Stimulated activated CD8-positive, alpha-beta memory T cell treated with anti-CD3 and anti-CD28 coated beads, Interleukin-7, amount 100 ng/mL, for 4 hours (primary cell): ENCODE results near the gene KRTAP27-1.

Source experiments
- DNase-seq, 2 donors: peaks; one replicate each; pipeline ENCODE4 v3.0.0-alpha.2; 2020; ENCODE audit warnings: low read depth in 2 of 2

Gene KRTAP27-1

GRCh38 chr21:30337276-30337744 is at the start of gene KRTAP27-1:
TSS of gene KRTAP27-1 (minus strand) at chr21:30337694. CDS start at chr21:30337668, 26 bp downstream.
- no peak for DNase-seq

GRCh38 chr21:30382201-30382600 is 44.7 kb upstream of the KRTAP27-1 start:
- DNase-seq = no peak

GRCh38 chr21:30372139-30372770 is 34.8 kb upstream of the KRTAP27-1 start, which contains the start of gene KRTAP13-2:
TSS of gene KRTAP13-2 (minus strand) at chr21:30372271. CDS start at chr21:30372213, 58 bp downstream.
- no peak for DNase-seq

GRCh38 chr21:30355906-30356305 is 18.4 kb upstream of the KRTAP27-1 start:
- no peak for DNase-seq

- DNase-seq = no peak
These were observed 17.0 kb upstream of the KRTAP27-1 start for GRCh38 chr21:30354308-30355005.

- DNase-seq = no peak
These were observed 14.0 kb upstream of the KRTAP27-1 start for GRCh38 chr21:30351534-30351933.

GRCh38 chr21:30349572-30349971 is 12.1 kb upstream of the KRTAP27-1 start:
- no peak for DNase-seq

- no peak for DNase-seq
These were observed 11.0 kb upstream of the KRTAP27-1 start, which contains the start of gene KRTAP23-1 for GRCh38 chr21:30348506-30348905. TSS of gene KRTAP23-1 (minus strand) at chr21:30348606. CDS start at chr21:30348606, 0 bp downstream.

GRCh38 chr21:30345014-30345413 is 7.5 kb upstream of the KRTAP27-1 start:
- DNase-seq = no peak

GRCh38 chr21:30340714-30341573 is 3.5 kb upstream of the KRTAP27-1 start:
- no peak for DNase-seq

GRCh38 chr21:30338717-30339116 is 1.2 kb upstream of the KRTAP27-1 start:
- DNase-seq = no peak

GRCh38 chr21:30337772-30338171 is 278 bp upstream of the KRTAP27-1 start:
- DNase-seq = no peak

GRCh38 chr21:30336596-30336995 is 898 bp downstream of the KRTAP27-1 start:
- DNase-seq = no peak

- no peak for DNase-seq
These were observed 3.8 kb downstream of the KRTAP27-1 start for GRCh38 chr21:30333736-30334135.

GRCh38 chr21:30332681-30333080 is 4.8 kb downstream of the KRTAP27-1 start:
- no peak for DNase-seq

GRCh38 chr21:30329203-30329875 is 8.2 kb downstream of the KRTAP27-1 start:
- no peak for DNase-seq

- no peak for DNase-seq
These were observed 11.1 kb downstream of the KRTAP27-1 start for GRCh38 chr21:30326390-30326789.

- no peak for DNase-seq
These were observed 17.3 kb downstream of the KRTAP27-1 start, which contains the start of gene KRTAP26-1 for GRCh38 chr21:30320215-30320614. TSS of gene KRTAP26-1 (minus strand) at chr21:30320315. CDS start at chr21:30320035, 280 bp downstream.

GRCh38 chr21:30315701-30316100 is 21.8 kb downstream of the KRTAP27-1 start:
- DNase-seq = no peak

GRCh38 chr21:30306884-30307283 is 30.6 kb downstream of the KRTAP27-1 start:
- no peak for DNase-seq

- no peak for DNase-seq
These were observed 32.4 kb downstream of the KRTAP27-1 start for GRCh38 chr21:30305136-30305535.
